Inflammatory macrophage treated with lipopolysaccharide for 1 hour (primary cell): Measurements from ENCODE around the gene RTN4.
"Not testable (repeated sequence)": the region's sequence is repeated elsewhere in the genome, so short reads cannot be mapped to it uniquely, and the experiment has no call there.

Experiments used
- DNase-seq, 2 donors: peaks; one replicate each; pipeline ENCODE4 v3.0.0-alpha.2; 2020 to 2022

RTN4 gene

GRCh38 chr2:55073000-55073983 is 23.0 kb upstream of the RTN4 start:
- no peak for DNase-seq

GRCh38 chr2:55063713-55064323 is 13.6 kb upstream of the RTN4 start:
- DNase-seq, result no peak

GRCh38 chr2:55063226-55063625 is 13.0 kb upstream of the RTN4 start:
- DNase-seq, result peak in 1 of 2 donors; percentile 12

- no peak for DNase-seq
Observed at GRCh38 chr2:55062754-55063153, 12.5 kb upstream of the RTN4 start.

- DNase-seq, result peak; percentile 51 to 59
Observed at GRCh38 chr2:55061523-55062344, 11.5 kb upstream of the RTN4 start.

GRCh38 chr2:55059793-55060192 is 9.5 kb upstream of the RTN4 start:
- DNase-seq, result no peak

GRCh38 chr2:55057474-55057873 is 7.2 kb upstream of the RTN4 start:
- DNase-seq, result no peak

GRCh38 chr2:55056024-55056521 is 5.8 kb upstream of the RTN4 start:
- peak in 1 of 2 donors; percentile 46 for DNase-seq

- DNase-seq, result no peak
Observed at GRCh38 chr2:55054106-55054875, 4.0 kb upstream of the RTN4 start.

- not testable (repeated sequence) for DNase-seq
Observed at GRCh38 chr2:55053225-55053624, 3.0 kb upstream of the RTN4 start.

GRCh38 chr2:55052129-55053061 is 2.1 kb upstream of the RTN4 start:
- peak in 1 of 2 donors; percentile 46 for DNase-seq

GRCh38 chr2:55051026-55051866 is 995 bp upstream of the RTN4 start:
- DNase-seq, result peak; percentile 75 to 86

GRCh38 chr2:55049821-55050099 is 491 bp downstream of the RTN4 start:
- DNase-seq, result no peak

GRCh38 chr2:55049043-55049820 is 1.0 kb downstream of the RTN4 start:
- DNase-seq, result peak; percentile 89 to 92

GRCh38 chr2:55048508-55049042 is 1.7 kb downstream of the RTN4 start:
- peak; percentile 27 to 29 for DNase-seq

GRCh38 chr2:55047677-55048299 is 2.5 kb downstream of the RTN4 start:
- DNase-seq, result peak; percentile 71 to 72

- DNase-seq, result no peak
Observed at GRCh38 chr2:55045780-55046179, 4.5 kb downstream of the RTN4 start.

GRCh38 chr2:55043841-55044240 is 6.4 kb downstream of the RTN4 start:
- no peak for DNase-seq

- no peak for DNase-seq
Observed at GRCh38 chr2:55038428-55038827, 11.8 kb downstream of the RTN4 start.
